Memory B cell (primary cell): ENCODE data around the gene WNT5A.

Experiments
- ATAC-seq: fragments of 150-1000 bp; cut with Tn5 transposase; 2 replicates; pipeline ENCODE4 v1.10.0; 2021; ENCODE audit warnings: low read depth, mild to moderate bottlenecking, moderate library complexity
- DNase-seq, 2 donors: peaks; one replicate each; pipeline ENCODE4 v3.0.0; 2022; ENCODE audit warnings: low spot score in 2 of 2
- H3K27ac Mint-ChIP-seq: one replicate; pipeline ENCODE4 v1.8.0; 2022; ENCODE audit warnings: mild to moderate bottlenecking, moderate library complexity, mixed read lengths
- H3K27me3 Mint-ChIP-seq: one replicate; pipeline ENCODE4 v1.8.0; 2022; ENCODE audit warnings: mixed read lengths
- H3K36me3 Mint-ChIP-seq: one replicate; pipeline ENCODE4 v1.8.0; 2022; ENCODE audit warnings: mild to moderate bottlenecking, mixed read lengths
- H3K4me1 Mint-ChIP-seq: one replicate; pipeline ENCODE4 v1.8.0; 2022; ENCODE audit warnings: mixed read lengths
- H3K4me3 Mint-ChIP-seq: one replicate; pipeline ENCODE4 v1.8.0; 2022; ENCODE audit warnings: mild to moderate bottlenecking, moderate library complexity, mixed read lengths
- H3K9me3 Mint-ChIP-seq: one replicate; pipeline ENCODE4 v1.8.0; 2022; ENCODE audit warnings: mixed read lengths

WNT5A gene

GRCh38 chr3:55435491-55435890 is 51.6 kb downstream of the WNT5A start:
- DNase-seq (no peak), ATAC-seq (no peak)
- H3K9me3 Mint-ChIP-seq = peaks cover 3% of the 10 kb centered on the region
- H3K27me3 Mint-ChIP-seq = no peaks in the 10 kb centered on the region
- no peaks in the 10 kb centered on the region for H3K36me3 Mint-ChIP-seq
- no peak overlapping the region for H3K4me3 Mint-ChIP-seq
- no peak overlapping the region for H3K27ac Mint-ChIP-seq
- no peaks in the 10 kb centered on the region for H3K4me1 Mint-ChIP-seq

DNA sequence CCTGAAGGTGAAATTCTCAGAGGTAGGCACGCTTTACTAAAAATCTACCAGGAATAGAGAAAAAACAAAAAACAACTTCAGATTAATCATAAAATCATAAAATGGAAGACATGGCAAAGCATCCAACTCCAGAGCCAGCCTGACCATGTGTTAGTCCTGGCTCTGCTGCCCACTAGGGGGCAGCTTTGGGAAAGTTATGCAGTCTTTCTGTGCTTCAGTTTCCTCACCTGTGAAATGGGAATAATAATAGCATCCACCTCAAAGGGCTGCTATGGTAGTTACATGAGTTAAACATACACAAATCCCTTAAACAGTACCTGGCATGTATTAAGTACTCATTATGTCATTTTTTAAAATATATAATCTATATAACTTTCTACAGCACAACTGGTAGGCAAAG is 52.3 kb downstream of the WNT5A start:
- ATAC-seq = no peak
- DNase-seq = no peak
- H3K9me3 Mint-ChIP-seq = peaks cover 3% of the 10 kb centered on the region
- H3K27ac Mint-ChIP-seq = no peak overlapping the region
- H3K4me1 Mint-ChIP-seq = no peaks in the 10 kb centered on the region
- H3K4me3 Mint-ChIP-seq = no peak overlapping the region
- H3K36me3 Mint-ChIP-seq = no peaks in the 10 kb centered on the region
- H3K27me3 Mint-ChIP-seq = no peaks in the 10 kb centered on the region

DNA sequence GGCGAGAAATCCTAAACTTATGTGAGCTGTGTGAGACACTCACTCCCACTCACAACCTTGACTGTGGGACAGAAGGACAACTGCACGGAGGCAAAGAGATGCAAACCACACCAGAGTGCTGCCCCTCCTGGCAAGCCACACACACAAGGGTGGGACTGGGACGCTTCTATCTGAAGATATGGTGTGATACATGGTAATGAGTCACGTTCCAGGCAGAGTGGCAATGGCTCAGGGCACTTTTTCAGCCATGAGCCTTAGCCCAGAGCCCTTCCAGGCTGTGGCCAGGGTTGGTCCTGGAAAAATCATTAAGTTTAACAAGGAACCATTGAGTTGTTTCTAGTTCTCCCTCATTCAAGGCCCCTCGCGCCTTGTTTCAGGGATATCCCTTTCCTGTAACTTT is 56.1 kb downstream of the WNT5A start:
- Mint-ChIP-seq H3K27me3 (no peaks in the 10 kb centered on the region), H3K9me3 (peaks cover 6% of the 10 kb centered on the region), H3K27ac (no peak overlapping the region), H3K36me3 (no peaks in the 10 kb centered on the region), H3K4me3 (no peak overlapping the region), H3K4me1 (no peaks in the 10 kb centered on the region)
- ATAC-seq = no peak
- no peak for DNase-seq

GRCh38 chr3:55427739-55428138 is 59.4 kb downstream of the WNT5A start:
- no peaks in the 10 kb centered on the region for H3K27me3 Mint-ChIP-seq
- no peak overlapping the region for H3K27ac Mint-ChIP-seq
- DNase-seq (no peak), ATAC-seq (no peak)
- no peaks in the 10 kb centered on the region for H3K36me3 Mint-ChIP-seq
- no peak overlapping the region for H3K4me3 Mint-ChIP-seq
- H3K4me1 Mint-ChIP-seq = no peaks in the 10 kb centered on the region
- peaks cover 7% of the 10 kb centered on the region for H3K9me3 Mint-ChIP-seq

DNA sequence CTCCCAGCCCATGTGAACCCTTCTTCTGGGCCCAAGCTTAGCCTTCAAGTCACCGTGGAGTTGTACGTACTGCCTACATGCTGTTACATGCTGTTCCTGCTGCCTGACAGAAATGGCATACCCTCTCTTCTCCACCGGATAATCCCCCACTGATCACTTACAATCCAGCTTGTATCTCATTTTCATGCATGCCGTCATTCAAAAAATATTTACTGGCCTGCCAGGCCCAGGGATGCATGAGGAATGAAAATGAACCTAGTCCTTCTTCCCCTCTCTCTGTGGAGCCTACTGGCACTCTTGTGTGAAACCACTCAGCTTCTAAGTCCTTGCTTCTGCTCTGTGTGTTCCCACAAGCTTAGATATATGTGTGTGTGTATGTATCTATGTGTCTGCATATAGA is 60.6 kb downstream of the WNT5A start:
- H3K36me3 Mint-ChIP-seq = no peaks in the 10 kb centered on the region
- ATAC-seq = no peak

DNA sequence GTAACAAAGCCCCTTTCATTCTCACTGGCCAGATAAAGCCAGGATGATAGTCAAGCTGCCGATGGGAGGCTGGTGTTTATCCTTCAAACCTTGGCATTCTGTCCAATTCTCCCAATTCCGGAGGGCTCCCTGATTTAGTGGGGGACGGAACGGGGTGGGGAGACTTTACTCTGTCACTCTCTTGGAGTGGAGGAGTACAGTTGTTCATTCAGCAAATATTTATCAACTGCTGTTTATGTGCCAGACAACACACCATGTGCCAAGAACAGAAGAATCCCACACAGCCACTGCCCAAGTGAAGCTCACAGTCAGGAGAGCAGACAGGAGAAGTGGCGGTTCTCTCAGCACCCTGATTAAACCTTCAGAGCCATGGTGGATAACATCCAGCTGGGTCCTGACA is 63.3 kb downstream of the WNT5A start:
- no peak overlapping the region for H3K4me3 Mint-ChIP-seq
- no peak for DNase-seq
- no peak for ATAC-seq
- no peaks in the 10 kb centered on the region for H3K27me3 Mint-ChIP-seq
- no peaks in the 10 kb centered on the region for H3K36me3 Mint-ChIP-seq
- peaks cover 9% of the 10 kb centered on the region for H3K9me3 Mint-ChIP-seq
- H3K4me1 Mint-ChIP-seq = no peaks in the 10 kb centered on the region
- no peak overlapping the region for H3K27ac Mint-ChIP-seq

More for the DNA sequence above, 60.6 kb downstream of the WNT5A start:
- no peaks in the 10 kb centered on the region for H3K4me1 Mint-ChIP-seq
- peaks cover 7% of the 10 kb centered on the region for H3K9me3 Mint-ChIP-seq
- no peak overlapping the region for H3K4me3 Mint-ChIP-seq
- DNase-seq = no peak
- no peaks in the 10 kb centered on the region for H3K27me3 Mint-ChIP-seq
- H3K27ac Mint-ChIP-seq = no peak overlapping the region

DNA sequence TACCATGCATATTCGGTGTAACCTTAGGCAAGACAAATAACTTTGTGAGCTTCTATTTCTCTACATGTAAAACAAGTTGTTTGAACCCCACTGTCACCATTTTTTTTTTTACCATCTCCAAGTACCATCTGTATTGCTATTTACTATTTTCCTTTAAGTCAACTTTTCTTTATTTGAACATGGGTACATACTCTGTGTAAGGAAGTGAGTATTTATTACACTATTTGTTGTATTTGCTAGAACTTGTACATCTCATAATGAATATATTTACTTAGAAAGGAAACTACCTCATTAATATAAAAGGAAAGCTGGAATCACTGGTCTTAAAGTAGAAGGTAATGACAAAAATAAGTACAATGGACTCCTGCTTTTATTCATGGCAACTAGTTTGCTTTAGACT is 69.9 kb downstream of the WNT5A start:
- H3K27me3 Mint-ChIP-seq = no peaks in the 10 kb centered on the region
- H3K4me1 Mint-ChIP-seq = no peaks in the 10 kb centered on the region
- DNase-seq (no peak), ATAC-seq (no peak)
- no peak overlapping the region for H3K27ac Mint-ChIP-seq
- peaks cover 9% of the 10 kb centered on the region for H3K9me3 Mint-ChIP-seq
- H3K36me3 Mint-ChIP-seq = peaks cover 2% of the 10 kb centered on the region
- H3K4me3 Mint-ChIP-seq = no peak overlapping the region

DNA sequence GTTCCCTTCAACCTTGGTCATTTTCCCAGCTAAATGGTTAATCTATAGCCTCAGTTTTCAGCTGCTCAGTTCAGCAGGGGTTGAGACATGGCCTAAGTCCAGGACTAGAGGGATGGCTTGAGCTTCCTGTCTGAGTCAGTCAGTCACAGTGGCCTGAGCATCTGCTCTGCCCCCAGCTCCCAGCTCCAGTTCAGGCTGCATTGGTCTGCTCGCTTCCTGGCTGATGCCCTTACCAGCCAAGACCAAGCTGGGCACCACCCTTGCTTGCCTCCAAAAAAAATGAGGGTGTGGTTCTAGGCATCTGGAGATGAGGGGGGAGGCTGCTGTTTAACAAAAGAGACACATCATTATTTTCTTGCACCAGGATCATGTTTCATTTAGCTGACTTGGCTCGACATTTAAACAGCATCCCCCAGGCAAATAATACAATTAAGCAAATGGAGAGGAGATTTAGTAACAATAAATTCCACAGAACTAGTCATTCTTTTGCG is 70.7 kb downstream of the WNT5A start:
- H3K36me3 Mint-ChIP-seq = peaks cover 2% of the 10 kb centered on the region
- DNase-seq (no peak), ATAC-seq (no peak)
- H3K9me3 Mint-ChIP-seq = peaks cover 9% of the 10 kb centered on the region
- no peak overlapping the region for H3K4me3 Mint-ChIP-seq
- H3K27ac Mint-ChIP-seq = no peak overlapping the region
- no peaks in the 10 kb centered on the region for H3K4me1 Mint-ChIP-seq
- H3K27me3 Mint-ChIP-seq = no peaks in the 10 kb centered on the region
